GM12872 (cell line): Measurements from ENCODE around the gene LY86.
A peak's percentile ranks its signal among the peaks of the same experiment; 100 is the strongest.

Experiments
- CTCF ChIP-seq: IDR thresholded peaks from 3 replicates; pipeline ENCODE4 v1.5.1; 2011; ENCODE audit warnings: low read depth, mild to moderate bottlenecking, low read length, moderate library complexity; ENCODE audit not compliant: insufficient read depth

LY86 gene

GRCh38 chr6:6659600-6660327, 71.2 kb downstream of the LY86 start:
- no peak for TF ChIP-seq CTCF

GRCh38 chr6:6660339-6661045, 72.0 kb downstream of the LY86 start:
- TF ChIP-seq CTCF, result no peak

- TF ChIP-seq CTCF, result no peak
Observed at GRCh38 chr6:6661191-6661590, 72.7 kb downstream of the LY86 start.

GRCh38 chr6:6661684-6662083, 73.2 kb downstream of the LY86 start:
- TF ChIP-seq CTCF, result no peak

GRCh38 chr6:6663421-6664135, 75.1 kb downstream of the LY86 start:
- no peak for TF ChIP-seq CTCF

GRCh38 chr6:6665555-6666243, 77.2 kb downstream of the LY86 start:
- no peak for TF ChIP-seq CTCF

GRCh38 chr6:6674872-6675271, 86.4 kb downstream of the LY86 start:
- peak; percentile 39; the same call in 2 of the 3 replicates for TF ChIP-seq CTCF
